Right lobe of liver (tissue), 4 donors: ENCODE data around the gene APLF.

Source experiments
- CTCF ChIP-seq, 4 donors: fragments of 200-600 bp in 3 of 4; fragments of 450-650 bp in 1 of 4; IDR thresholded peaks; one replicate each; pipeline versions ENCODE4 v1.5.1 to v1.8.0; 2016 to 2022; ENCODE audit warnings: antibody characterized with exemption in 4 of 4, mild to moderate bottlenecking in 2 of 4
- POLR2A ChIP-seq: fragments of 450-650 bp; IDR thresholded peaks from one replicate; pipeline ENCODE4 v1.6.1; 2017; ENCODE audit warnings: antibody characterized with exemption, mild to moderate bottlenecking
- donor health status: DM: no; HTN: no; CAD: no.
- donor health status: DM: no; HTN: no; CAD: no.
- donor health status: DM: no; HTN: yes; CAD: no.

- TF ChIP-seq CTCF (IDR thresholded peaks at IDR 0.05), result no peak
- TF ChIP-seq POLR2A, result no peak
Measured at GRCh38 chr2:68537809-68538208, 70.4 kb downstream of the APLF start.
